ENCODE data around the gene PRICKLE4.

DNA sequence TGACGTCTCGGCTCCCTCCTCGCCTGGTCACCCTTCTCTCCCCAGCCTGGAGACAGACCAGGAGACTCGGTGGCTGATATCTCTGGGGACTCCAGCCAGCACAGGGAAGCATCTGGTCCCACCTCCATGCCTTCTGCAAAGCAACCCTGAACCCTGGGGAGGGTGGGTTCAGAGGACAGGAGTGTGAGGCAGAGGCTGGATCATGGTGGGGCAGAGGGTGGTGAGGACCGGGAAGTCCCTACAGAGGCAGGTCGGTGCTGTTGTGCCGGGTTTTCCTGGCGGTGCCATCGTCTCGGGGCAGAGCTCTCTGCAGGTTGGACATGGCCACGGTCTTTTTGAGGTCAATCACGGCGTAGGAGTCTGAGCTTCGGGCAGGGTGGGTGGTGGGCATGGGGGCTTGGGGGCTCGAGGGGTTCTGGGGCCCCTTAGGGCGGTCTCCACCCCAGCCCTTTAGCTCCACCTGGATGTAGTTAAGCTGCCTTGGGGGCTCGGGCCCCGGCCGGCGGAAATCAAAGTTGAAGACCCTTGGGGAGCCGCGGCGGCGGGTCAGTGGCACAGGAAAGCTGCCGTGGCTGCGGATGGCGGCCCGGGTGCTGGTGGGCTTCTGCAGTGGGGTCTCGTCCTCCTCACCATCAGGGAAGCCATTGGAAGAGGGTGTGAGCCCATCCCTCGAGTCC, 10.1 kb upstream of the PRICKLE4 start:
- TF ChIP-seq, protein P1, sequence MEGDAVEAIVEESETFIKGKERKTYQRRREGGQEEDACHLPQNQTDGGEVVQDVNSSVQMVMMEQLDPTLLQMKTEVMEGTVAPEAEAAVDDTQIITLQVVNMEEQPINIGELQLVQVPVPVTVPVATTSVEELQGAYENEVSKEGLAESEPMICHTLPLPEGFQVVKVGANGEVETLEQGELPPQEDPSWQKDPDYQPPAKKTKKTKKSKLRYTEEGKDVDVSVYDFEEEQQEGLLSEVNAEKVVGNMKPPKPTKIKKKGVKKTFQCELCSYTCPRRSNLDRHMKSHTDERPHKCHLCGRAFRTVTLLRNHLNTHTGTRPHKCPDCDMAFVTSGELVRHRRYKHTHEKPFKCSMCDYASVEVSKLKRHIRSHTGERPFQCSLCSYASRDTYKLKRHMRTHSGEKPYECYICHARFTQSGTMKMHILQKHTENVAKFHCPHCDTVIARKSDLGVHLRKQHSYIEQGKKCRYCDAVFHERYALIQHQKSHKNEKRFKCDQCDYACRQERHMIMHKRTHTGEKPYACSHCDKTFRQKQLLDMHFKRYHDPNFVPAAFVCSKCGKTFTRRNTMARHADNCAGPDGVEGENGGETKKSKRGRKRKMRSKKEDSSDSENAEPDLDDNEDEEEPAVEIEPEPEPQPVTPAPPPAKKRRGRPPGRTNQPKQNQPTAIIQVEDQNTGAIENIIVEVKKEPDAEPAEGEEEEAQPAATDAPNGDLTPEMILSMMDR (IDR thresholded peaks at IDR 0.05; ENCODE audit: low read length) = no peak
- TF ChIP-seq EZH2phosphoT487 (IDR thresholded peaks at IDR 0.05; ENCODE audit: low read length) (no peak), EZH2 (optimal IDR thresholded peaks at IDR 0.05; ENCODE audit: low read depth, low read length) (no peak)
